Choroid plexus epithelial cell (primary cell): ENCODE data around the gene ACTL6A.
"Not testable (repeated sequence)": the region's sequence is repeated elsewhere in the genome, so short reads cannot be mapped to it uniquely, and the experiment has no call there.

Source experiments
- DNase-seq: peaks from one replicate; pipeline ENCODE4 v3.0.0-alpha.2; 2010; ENCODE audit warnings: low read depth
- H3K4me3 ChIP-seq: 2 replicates; pipeline ENCODE4 v1.5.1; 2011; ENCODE audit warnings: low read depth, mild to moderate bottlenecking, control low read depth, low read length, moderate library complexity
- CTCF ChIP-seq: conservative IDR thresholded peaks from 2 replicates; pipeline ENCODE4 v1.5.1; 2011; ENCODE audit warnings: low read depth, mild to moderate bottlenecking, control low read depth, inconsistent platforms, low read length, moderate library complexity

The ACTL6A gene

GRCh38 chr3:179562591-179563270 is at the start of gene ACTL6A:
TSS of gene ACTL6A (plus strand) at chr3:179562926. CDS start at chr3:179563093, 167 bp downstream.
- TF ChIP-seq CTCF = no peak
- peak; percentile 100 for DNase-seq
- H3K4me3 ChIP-seq = peak within 1 kb of the TSS; percentile 96

- H3K4me3 ChIP-seq = no peak overlapping the region
- DNase-seq = peak; percentile 42
- TF ChIP-seq CTCF = no peak
These were observed 48.9 kb upstream of the ACTL6A start for GRCh38 chr3:179513862-179514261.

GRCh38 chr3:179516461-179517251 is 46.1 kb upstream of the ACTL6A start:
- H3K4me3 ChIP-seq, DNase-seq: not testable (repeated sequence)

GRCh38 chr3:179526482-179526881 is 36.2 kb upstream of the ACTL6A start:
- H3K4me3 ChIP-seq = peak overlapping the region; percentile 39
- DNase-seq = peak; percentile 23
- no peak for TF ChIP-seq CTCF

GRCh38 chr3:179526989-179527391 is 35.7 kb upstream of the ACTL6A start:
- peak overlapping the region; percentile 39 for H3K4me3 ChIP-seq
- no peak for TF ChIP-seq CTCF
- peak; percentile 90 for DNase-seq

GRCh38 chr3:179528772-179529171 is 34.0 kb upstream of the ACTL6A start:
- no peak overlapping the region for H3K4me3 ChIP-seq
- TF ChIP-seq CTCF = no peak
- no peak for DNase-seq

GRCh38 chr3:179531576-179531975 is 31.1 kb upstream of the ACTL6A start:
- TF ChIP-seq CTCF = no peak
- no peak for DNase-seq
- no peak overlapping the region for H3K4me3 ChIP-seq
